Activated CD4-positive, alpha-beta T cell treated with anti-CD3 and anti-CD28 coated beads, Interleukin-2, amount 50 U/mL, for 4 hours (primary cell): Measurements from ENCODE around the gene DIPK1C.

Experiments
- DNase-seq, 2 experiments: peaks; one replicate each; pipeline ENCODE4 v3.0.0-alpha.2; 2020

DIPK1C gene

DNA sequence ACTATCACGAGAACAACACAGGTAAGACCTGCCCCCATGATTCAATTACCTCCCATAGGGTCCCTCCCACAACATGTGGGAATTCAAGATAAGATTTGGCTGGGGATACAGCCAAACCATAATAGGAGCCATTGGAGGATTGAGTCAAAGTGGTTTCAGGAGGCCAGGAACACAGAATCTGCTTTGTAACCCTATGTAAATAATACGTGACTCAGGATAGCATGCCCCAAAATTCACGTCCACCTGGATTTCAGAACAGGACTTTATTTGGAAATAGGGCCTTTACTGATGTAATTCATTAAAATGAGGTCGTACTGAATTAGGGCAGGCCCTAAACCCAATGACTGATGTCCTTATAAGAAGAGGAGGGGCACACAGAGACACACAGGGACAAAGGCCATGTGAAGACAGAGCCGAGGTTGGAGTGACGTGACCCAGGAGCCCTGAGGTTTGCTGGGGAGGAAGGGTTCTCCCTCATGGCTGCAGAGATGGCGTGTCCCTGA is 23.1 kb upstream of the DIPK1C start:
- DNase-seq = no peak

- DNase-seq = no peak
Observed at GRCh38 chr18:74479486-74480148, 22.5 kb upstream of the DIPK1C start.

DNA sequence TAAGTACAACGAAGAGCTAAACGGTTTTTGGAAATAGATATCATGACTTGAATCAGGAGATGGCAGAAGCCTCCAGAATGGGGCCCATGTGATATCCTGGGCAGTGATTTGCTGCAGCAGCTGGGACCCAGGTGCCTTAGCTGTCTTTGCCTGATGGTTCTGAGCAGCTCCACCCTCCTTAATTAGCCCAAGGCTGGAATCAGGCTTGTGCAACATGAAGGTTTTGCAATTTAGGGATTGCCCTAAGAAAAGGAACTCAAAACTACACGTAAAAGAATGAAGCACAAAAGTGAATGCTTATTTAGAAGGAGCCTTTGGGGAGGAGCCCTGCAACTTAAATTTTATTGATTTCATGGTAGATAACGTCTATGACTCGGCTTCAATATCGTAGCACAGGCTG is 21.8 kb upstream of the DIPK1C start:
- no peak for DNase-seq

DNA sequence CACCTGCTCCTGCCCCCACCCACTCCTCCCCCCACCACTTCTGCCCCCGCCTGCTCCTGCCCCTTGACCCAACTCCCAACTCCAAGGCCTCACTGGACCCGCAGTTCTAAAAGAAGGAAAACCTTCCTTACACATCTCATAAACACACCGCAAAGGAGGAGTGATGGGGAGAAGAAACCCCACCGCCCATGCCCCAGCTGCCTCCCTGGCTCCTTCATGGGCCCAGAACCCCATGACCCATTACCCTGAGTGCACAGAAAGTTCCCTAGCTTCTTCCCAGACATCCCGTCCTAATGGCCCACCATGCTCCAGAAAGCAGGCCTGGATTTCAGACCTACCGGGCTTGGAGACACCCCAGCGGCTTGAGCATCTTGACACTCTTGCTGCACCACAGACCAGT is 21.2 kb upstream of the DIPK1C start:
- DNase-seq = no peak

- no peak for DNase-seq
Observed at GRCh38 chr18:74477771-74478170, 20.7 kb upstream of the DIPK1C start.

DNA sequence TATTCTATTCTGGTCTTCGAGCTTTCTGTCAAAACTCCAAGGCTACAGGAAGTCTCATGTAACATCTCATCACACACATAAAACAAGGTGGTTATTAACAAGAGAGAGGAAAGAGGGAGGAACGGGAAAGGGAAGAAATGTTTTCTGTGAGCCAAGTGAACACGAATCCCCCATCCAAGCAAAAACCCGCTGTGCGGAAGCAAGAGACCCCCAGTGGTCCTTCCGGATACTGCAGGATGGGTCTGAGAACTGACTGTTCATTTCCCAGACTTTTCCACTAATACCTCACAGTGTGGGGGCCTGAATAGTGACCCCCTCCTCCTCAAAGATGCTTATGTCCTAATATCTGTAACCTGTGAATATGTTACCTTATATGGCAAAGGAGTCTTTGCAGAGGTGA is 19.0 kb upstream of the DIPK1C start:
- DNase-seq = no peak

GRCh38 chr18:74473976-74474640 is 17.0 kb upstream of the DIPK1C start:
- no peak for DNase-seq

- no peak for DNase-seq
Observed at GRCh38 chr18:74472312-74472711, 15.2 kb upstream of the DIPK1C start.

DNA sequence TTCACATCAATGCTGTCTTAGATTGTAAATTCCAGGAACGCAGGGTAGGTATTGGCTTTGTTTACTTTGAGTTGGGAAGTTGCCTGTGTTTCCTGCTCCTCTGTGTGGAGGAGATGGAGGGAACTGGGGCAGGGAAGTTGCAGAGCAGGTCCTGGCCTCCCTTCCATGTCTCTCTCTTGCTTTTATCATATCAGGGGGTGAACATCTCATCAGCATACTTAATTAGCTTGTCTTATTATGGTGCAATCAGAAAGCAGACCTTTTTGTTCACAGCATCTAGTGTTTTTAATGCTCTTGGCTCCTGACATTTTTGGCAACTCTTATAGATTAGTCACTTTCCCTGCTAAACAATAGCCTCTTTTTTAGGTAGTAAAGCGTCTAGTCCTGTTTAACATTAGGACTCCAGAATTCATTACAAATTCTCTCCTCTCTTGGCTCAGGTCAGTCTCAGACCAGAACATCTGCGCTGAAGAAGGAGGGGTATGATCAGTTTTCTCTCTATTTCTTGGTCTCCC is 11.5 kb upstream of the DIPK1C start:
- no peak for DNase-seq

GRCh38 chr18:74465775-74466174 is 8.7 kb upstream of the DIPK1C start:
- no peak for DNase-seq

- no peak for DNase-seq
Observed at GRCh38 chr18:74463983-74464382, 6.9 kb upstream of the DIPK1C start.

GRCh38 chr18:74463254-74463653 is 6.1 kb upstream of the DIPK1C start:
- DNase-seq = no peak

GRCh38 chr18:74460825-74461224 is 3.7 kb upstream of the DIPK1C start:
- DNase-seq = no peak

GRCh38 chr18:74459889-74460288 is 2.8 kb upstream of the DIPK1C start:
- DNase-seq = no peak

- DNase-seq = no peak
Observed at GRCh38 chr18:74457725-74458421, 765 bp upstream of the DIPK1C start.

GRCh38 chr18:74456349-74457042 is 612 bp downstream of the DIPK1C start:
- DNase-seq = no peak

GRCh38 chr18:74456017-74456348 is 1.1 kb downstream of the DIPK1C start:
- no peak for DNase-seq

DNA sequence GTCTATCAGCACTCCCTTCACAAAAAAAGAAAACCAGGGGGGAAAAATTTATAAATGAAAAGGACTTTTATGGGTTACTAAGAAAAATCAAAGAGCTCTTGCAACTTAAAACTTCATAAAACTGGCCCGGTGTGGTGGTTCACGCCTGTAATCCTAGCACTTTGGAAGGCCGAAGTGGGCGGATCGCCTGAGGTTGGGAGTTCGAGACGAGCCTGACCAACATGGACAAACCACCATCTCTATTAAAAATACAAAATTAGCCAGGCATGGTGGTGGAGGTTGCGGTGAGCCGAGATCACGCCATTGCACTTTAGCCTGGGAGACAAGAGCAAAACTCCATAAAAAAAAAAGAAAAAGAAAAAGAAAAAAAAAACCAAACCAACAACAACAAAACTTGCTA is 1.7 kb downstream of the DIPK1C start:
- DNase-seq = no peak

DNA sequence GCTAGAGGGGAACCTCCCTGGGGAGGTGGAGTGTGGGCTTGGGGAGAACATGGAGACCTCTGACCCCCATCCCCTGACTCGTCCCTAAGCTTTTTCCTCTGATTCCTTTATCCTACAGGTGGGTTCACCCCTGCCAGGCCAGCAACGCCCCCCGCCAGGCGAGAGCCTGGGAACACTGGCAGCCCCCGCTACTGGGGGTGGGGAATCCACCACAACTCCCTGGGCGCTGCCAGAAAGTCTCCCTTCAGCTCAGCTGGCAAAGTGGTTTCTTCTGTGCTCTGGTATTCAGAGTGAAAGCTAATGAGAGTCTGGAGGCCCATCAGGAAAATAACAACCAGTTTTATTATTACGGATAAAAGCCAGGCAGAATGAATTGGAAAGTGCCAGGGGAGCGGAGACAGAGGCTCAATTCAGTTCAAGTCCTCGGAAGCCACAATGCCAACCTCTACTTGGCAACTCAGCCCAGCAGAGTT is 2.8 kb downstream of the DIPK1C start:
- DNase-seq = no peak

DNA sequence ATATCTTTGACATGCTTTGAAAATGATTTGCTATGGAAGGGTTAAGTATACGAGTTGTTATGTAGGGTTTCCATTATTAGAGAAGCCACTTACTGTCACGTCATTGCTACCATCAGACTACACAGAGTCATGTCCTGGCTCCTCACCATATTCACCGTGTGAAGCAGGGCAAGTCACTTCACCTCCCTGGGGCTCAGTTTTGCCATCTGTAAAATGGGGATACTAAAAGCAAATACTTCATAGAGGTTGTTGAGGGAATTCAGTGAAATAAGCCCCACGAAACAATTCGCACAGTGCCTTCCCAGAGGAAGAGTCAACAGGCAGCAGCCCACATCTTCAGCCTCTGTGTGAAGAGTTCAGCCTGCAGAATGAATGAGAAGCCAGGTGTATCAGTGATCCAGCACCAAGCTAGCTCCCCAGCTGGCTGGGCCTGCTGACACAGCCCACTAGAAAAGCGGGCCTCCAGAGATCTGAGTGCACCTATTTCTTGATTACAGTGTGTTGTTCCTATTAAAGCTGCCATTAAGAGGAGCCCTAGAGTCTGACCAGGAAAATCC is 3.4 kb downstream of the DIPK1C start:
- DNase-seq = no peak

DNA sequence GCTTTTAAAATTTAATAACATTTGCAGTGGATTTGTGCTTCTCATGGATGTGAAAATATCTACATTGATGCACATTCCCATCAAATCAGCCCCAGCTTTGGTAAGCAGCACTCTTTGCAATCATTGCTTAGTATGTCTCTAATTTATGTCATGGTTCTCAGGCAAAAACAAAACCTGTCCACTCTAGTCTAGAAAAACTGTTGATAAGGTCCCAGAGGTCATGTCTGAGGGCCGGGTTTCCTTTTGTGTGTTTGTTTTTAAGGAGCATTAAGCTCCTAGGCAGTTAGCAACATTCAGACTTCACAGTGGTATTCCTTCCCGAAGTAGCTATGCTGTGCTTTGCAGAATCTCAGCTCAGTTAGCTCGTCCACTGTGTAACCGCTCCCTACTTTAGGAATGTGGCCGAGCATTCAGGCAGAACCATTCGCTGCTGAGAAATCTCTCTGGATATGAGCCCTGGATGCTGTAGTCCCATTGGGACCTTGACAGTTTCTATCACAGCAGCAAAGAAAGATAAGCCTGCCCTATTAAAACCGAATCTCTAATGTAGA is 4.0 kb downstream of the DIPK1C start:
- no peak for DNase-seq

DNA sequence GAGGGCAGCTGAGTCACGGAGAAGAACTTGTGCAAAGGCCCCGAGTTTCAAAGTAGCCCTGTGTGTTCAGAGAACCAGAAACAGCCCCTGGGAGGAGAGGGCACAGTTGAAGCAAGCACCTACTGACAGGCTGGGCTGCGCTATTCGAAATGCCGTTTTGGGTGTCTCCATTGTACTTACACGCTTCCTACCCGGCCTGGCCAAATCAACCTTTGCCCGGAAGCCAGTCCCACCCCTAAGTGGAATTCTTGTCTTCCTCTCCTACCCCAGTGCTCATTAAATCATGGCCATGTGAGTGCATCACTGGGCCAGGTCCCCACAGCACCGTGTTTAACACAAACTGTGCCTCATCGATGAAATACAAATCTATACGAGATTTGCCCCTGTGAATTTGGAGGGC is 6.0 kb downstream of the DIPK1C start:
- DNase-seq = no peak

GRCh38 chr18:74450626-74451025 is 6.5 kb downstream of the DIPK1C start:
- DNase-seq = no peak
